ENCODE results near the gene TAS2R20. TPM values are rescaled to one million over a fixed set of nuclear protein-coding genes. Genes with fewer than 3 reads are reported as not detected.

TAS2R20 gene
- total RNA-seq, 1 experiment from 2014 or later: 1.3 TPM

DNA sequence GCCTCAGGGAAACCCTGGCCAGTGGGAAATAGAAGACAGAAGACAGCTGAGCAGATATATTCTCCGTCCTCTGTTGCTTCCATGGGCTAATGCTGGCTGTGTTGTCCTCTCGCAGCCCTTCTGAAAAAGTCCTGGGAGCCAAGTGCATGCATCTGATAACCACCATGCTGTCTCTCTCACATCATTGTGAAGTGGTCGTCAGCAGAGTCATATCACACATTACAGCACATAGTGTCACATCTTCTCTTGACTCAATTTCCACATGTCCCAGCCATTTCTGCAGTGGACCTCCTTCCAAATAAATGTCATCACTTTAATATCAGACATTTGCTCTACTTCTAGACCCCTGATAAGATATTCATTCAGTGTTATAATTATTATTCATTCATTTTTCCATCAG, 3.8 kb downstream of the TAS2R20 start:
- Mint-ChIP-seq H3K27ac (no peak overlapping the region), H3K4me3 (no peak overlapping the region), H3K4me1 (no peaks in the 10 kb centered on the region), H3K9me3 (peaks cover 4 to 7% of the 10 kb centered on the region in 2 experiments; a peak in 3 of 5 replicates), H3K36me3 (ENCODE audit: insufficient read depth in 1 of 3, low read depth in 3 of 3) (peaks cover 7 to 26% (median 14%) of the 10 kb centered on the region in 3 experiments; a peak in 6 of 7 replicates), H3K27me3 (ENCODE audit: low read depth) (no peaks in the 10 kb centered on the region)
- no peak overlapping the region for H2BK5ac ChIP-seq (ENCODE audit: insufficient read length, low read length)
- H2AFZ ChIP-seq (ENCODE audit: low read length): no peak overlapping the region
- H4K20me1 ChIP-seq (ENCODE audit: control insufficient read depth, insufficient read depth, insufficient read length): no peaks in the 10 kb centered on the region
- no peaks in the 10 kb centered on the region for H3K27me3 ChIP-seq (ENCODE audit: insufficient read depth, low read length)
- H2BK15ac ChIP-seq (ENCODE audit: low read depth, low read length): no peak overlapping the region
- H3K14ac ChIP-seq (ENCODE audit: insufficient read depth, low read length): no peak overlapping the region
- TF ChIP-seq, protein P1, sequence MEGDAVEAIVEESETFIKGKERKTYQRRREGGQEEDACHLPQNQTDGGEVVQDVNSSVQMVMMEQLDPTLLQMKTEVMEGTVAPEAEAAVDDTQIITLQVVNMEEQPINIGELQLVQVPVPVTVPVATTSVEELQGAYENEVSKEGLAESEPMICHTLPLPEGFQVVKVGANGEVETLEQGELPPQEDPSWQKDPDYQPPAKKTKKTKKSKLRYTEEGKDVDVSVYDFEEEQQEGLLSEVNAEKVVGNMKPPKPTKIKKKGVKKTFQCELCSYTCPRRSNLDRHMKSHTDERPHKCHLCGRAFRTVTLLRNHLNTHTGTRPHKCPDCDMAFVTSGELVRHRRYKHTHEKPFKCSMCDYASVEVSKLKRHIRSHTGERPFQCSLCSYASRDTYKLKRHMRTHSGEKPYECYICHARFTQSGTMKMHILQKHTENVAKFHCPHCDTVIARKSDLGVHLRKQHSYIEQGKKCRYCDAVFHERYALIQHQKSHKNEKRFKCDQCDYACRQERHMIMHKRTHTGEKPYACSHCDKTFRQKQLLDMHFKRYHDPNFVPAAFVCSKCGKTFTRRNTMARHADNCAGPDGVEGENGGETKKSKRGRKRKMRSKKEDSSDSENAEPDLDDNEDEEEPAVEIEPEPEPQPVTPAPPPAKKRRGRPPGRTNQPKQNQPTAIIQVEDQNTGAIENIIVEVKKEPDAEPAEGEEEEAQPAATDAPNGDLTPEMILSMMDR (conservative IDR thresholded peaks at IDR 0.05): no peak
- no peak overlapping the region for H3K4ac ChIP-seq (ENCODE audit: low read depth, low read length)
- no peak overlapping the region for H4K5ac ChIP-seq (ENCODE audit: insufficient read length, low read depth, low read length)
- no peak overlapping the region for H3K4me2 ChIP-seq (ENCODE audit: insufficient read depth, insufficient read length, low read length)
- no peak overlapping the region for H4K8ac ChIP-seq (replicated peaks; ENCODE audit: insufficient read length, low read depth, low read length)
- H2AK5ac ChIP-seq (ENCODE audit: insufficient read length, low read length): no peak overlapping the region
- no peak overlapping the region for H2BK20ac ChIP-seq (ENCODE audit: low read depth, low read length, poor library complexity, severe bottlenecking)
- no peak overlapping the region for H3K56ac ChIP-seq (ENCODE audit: insufficient read length, low read depth, low read length)
- no peaks in the 10 kb centered on the region for H3K23me2 ChIP-seq (ENCODE audit: insufficient read length, low read depth, low read length, poor library complexity, severe bottlenecking)
- no peak overlapping the region for H3T11ph ChIP-seq (ENCODE audit: low read length)
- H3K23ac ChIP-seq (ENCODE audit: insufficient read length, low read depth, low read length): no peak overlapping the region
- no peak overlapping the region for H2BK120ac ChIP-seq (ENCODE audit: low read depth, low read length, poor library complexity, severe bottlenecking)
- WGBS (ENCODE audit: extremely low coverage, insufficient read length, low lambda C conversion rate): no CpG with 5 or more reads among the region's 3 CpGs
- H2BK12ac ChIP-seq (ENCODE audit: insufficient read length, low read depth, low read length): no peak overlapping the region
- H3K4me1 ChIP-seq (ENCODE audit: insufficient read depth, low read length): no peaks in the 10 kb centered on the region
- DNase-seq: no peak
- no peak overlapping the region for H3K18ac ChIP-seq (ENCODE audit: insufficient read length, low read depth, low read length)
- H4K91ac ChIP-seq (ENCODE audit: insufficient read length, low read depth, low read length): no peak overlapping the region
- no peaks in the 10 kb centered on the region for H3K79me1 ChIP-seq (ENCODE audit: insufficient read depth, low read depth, low read length, poor library complexity, severe bottlenecking)
- H3K9ac ChIP-seq (ENCODE audit: extremely low read depth, insufficient read length, low read length): no peak overlapping the region
- peaks cover 9% of the 10 kb centered on the region for H3K9me3 ChIP-seq (ENCODE audit: control insufficient read depth, low read depth, low read length)
- H3K79me2 ChIP-seq (ENCODE audit: insufficient read depth, low read length): no peaks in the 10 kb centered on the region
- no peak overlapping the region for H3K27ac ChIP-seq (ENCODE audit: insufficient read length, low read depth, low read length)
